Esophagus muscularis mucosa (tissue), 4 donors: Measurements from ENCODE around the gene PPEF1. TPM values are rescaled to one million over a fixed set of nuclear protein-coding genes. Genes with fewer than 3 reads are reported as not detected.

Experiments
- DNase-seq: peaks from one replicate; pipeline ENCODE4 v3.0.0-alpha.2; 2017; ENCODE audit errors: extremely low spot score
- H3K27ac ChIP-seq, 4 donors: fragments of 200-600 bp; sonication (generic); replicated peaks in 1 of 4; 1 replicate in 3 of 4; 2 replicates in 1 of 4; pipeline ENCODE4 v1.5.1; 2016 to 2019; ENCODE audit warnings: mild to moderate bottlenecking in 1 of 4
- H3K27me3 ChIP-seq, 4 donors: fragments of 200-600 bp; sonication (generic); one replicate each; pipeline versions ENCODE4 v1.5.1 to v1.6.0; 2016 to 2019
- H3K36me3 ChIP-seq, 4 donors: fragments of 200-600 bp; sonication (generic); one replicate each; pipeline ENCODE4 v1.5.1; 2016 to 2019
- H3K4me1 ChIP-seq, 4 donors: fragments of 200-600 bp; sonication (generic); one replicate each; pipeline ENCODE4 v1.5.1; 2016 to 2019
- H3K4me3 ChIP-seq, 4 donors: fragments of 200-600 bp; sonication (generic); 1 replicate in 2 of 4; 2 replicates in 2 of 4; pipeline ENCODE4 v1.5.1; 2016 to 2019; ENCODE audit warnings: mild to moderate bottlenecking in 4 of 4, moderate library complexity in 1 of 4
- H3K9me3 ChIP-seq, 4 donors: fragments of 200-600 bp; sonication (generic); 1 replicate in 3 of 4; 2 replicates in 1 of 4; pipeline ENCODE4 v1.5.1; 2016 to 2019
- CTCF ChIP-seq, 3 experiments: fragments of 200-600 bp in 2 of 3; fragments of 450-650 bp in 1 of 3; sonication (generic) in 2 of 3; IDR thresholded peaks; one replicate each; pipeline ENCODE4 v1.5.1; 2017 to 2019; ENCODE audit warnings: antibody characterized with exemption in 3 of 3, mild to moderate bottlenecking in 2 of 3, moderate library complexity in 1 of 3
- EP300 ChIP-seq: sonication (generic); formaldehyde crosslinking; IDR thresholded peaks from one replicate; pipeline ENCODE4 v1.6.1; 2017; ENCODE audit warnings: antibody characterized with exemption
- POLR2A ChIP-seq: fragments of 450-650 bp; IDR thresholded peaks from one replicate; pipeline ENCODE4 v1.6.1; 2017; ENCODE audit warnings: antibody characterized with exemption, moderate library complexity, mild to moderate bottlenecking, low read depth
- POLR2AphosphoS5 ChIP-seq, 2 donors: sonication (generic); formaldehyde crosslinking; IDR thresholded peaks; one replicate each; pipeline ENCODE4 v1.6.1; 2017; ENCODE audit warnings: antibody characterized with exemption in 2 of 2
- WGBS: methylation state at CpG from one replicate; pipeline ENCODE4 v1.1.5; 2018; 5-methylcytosine and 5-hydroxymethylcytosine counted together
- intact Hi-C: fragments of 100-400 bp; cut with DNase I; formaldehyde crosslinking; loops from one replicate; pipeline ENCODE4 v1.15.1; 2023
- total RNA-seq, 4 donors: library from RNA; depleted of rRNA; stranded (reverse); fragments of >200 nt; gene quantifications; one replicate each; pipeline versions ENCODE4 v1.1.0 to v1.2.1, GENCODE V29; 2016

Gene PPEF1
- total RNA-seq, 4 donors from 2014 or later, result 0.29 to 1.7 (median 0.54) TPM

GRCh38 chrX:18797141-18797540 lies 89.7 kb downstream of the PPEF1 start:
- no peak for DNase-seq
- Histone ChIP-seq H3K9me3 (no peaks in the 10 kb centered on the region), H3K27ac (no peak overlapping the region), H3K4me1 (no peaks in the 10 kb centered on the region), H3K36me3 (no peaks in the 10 kb centered on the region), H3K27me3 (no peaks in the 10 kb centered on the region), H3K4me3 (no peak overlapping the region)
- TF ChIP-seq POLR2A, result no peak
- no peak for TF ChIP-seq POLR2AphosphoS5 (IDR thresholded peaks at IDR 0.05)
- TF ChIP-seq CTCF (IDR thresholded peaks at IDR 0.05), result no peak
- no peak for TF ChIP-seq EP300
- WGBS, result 67% methylated on average over 2 of the region's 2 CpGs
- intact Hi-C loops, result no loop called here

- Histone ChIP-seq H3K36me3 (no peaks in the 10 kb centered on the region), H3K9me3 (no peaks in the 10 kb centered on the region), H3K4me3 (no peak overlapping the region), H3K4me1 (no peaks in the 10 kb centered on the region), H3K27ac (no peak overlapping the region), H3K27me3 (no peaks in the 10 kb centered on the region)
- DNase-seq, result no peak
- intact Hi-C loops, result no loop called here
- 71% methylated on average over 2 of the region's 2 CpGs for WGBS
- TF ChIP-seq POLR2A (no peak), CTCF (IDR thresholded peaks at IDR 0.05) (no peak), POLR2AphosphoS5 (IDR thresholded peaks at IDR 0.05) (no peak), EP300 (no peak)
Measured at GRCh38 chrX:18799911-18800310, 92.5 kb downstream of the PPEF1 start.

- H3K27ac ChIP-seq, result no peak overlapping the region
- no peaks in the 10 kb centered on the region for H3K4me1 ChIP-seq
- no peak for DNase-seq
- no peaks in the 10 kb centered on the region for H3K36me3 ChIP-seq
- intact Hi-C loops, result no loop called here
- no peaks in the 10 kb centered on the region for H3K9me3 ChIP-seq
- H3K4me3 ChIP-seq, result no peak overlapping the region
- no peaks in the 10 kb centered on the region for H3K27me3 ChIP-seq
- TF ChIP-seq POLR2AphosphoS5 (IDR thresholded peaks at IDR 0.05), result no peak
- TF ChIP-seq CTCF (IDR thresholded peaks at IDR 0.05), result no peak
- TF ChIP-seq POLR2A, result no peak
- TF ChIP-seq EP300, result no peak
Measured at GRCh38 chrX:18809641-18810040, 102.2 kb downstream of the PPEF1 start.

- Histone ChIP-seq H3K4me3 (no peak overlapping the region), H3K27ac (no peak overlapping the region), H3K9me3 (no peaks in the 10 kb centered on the region), H3K27me3 (no peaks in the 10 kb centered on the region), H3K4me1 (no peaks in the 10 kb centered on the region), H3K36me3 (no peaks in the 10 kb centered on the region)
- 58% methylated on average over 2 of the region's 2 CpGs for WGBS
- no peak for DNase-seq
- intact Hi-C loops, result no loop called here
- TF ChIP-seq EP300, result no peak
- no peak for TF ChIP-seq POLR2AphosphoS5 (IDR thresholded peaks at IDR 0.05)
- TF ChIP-seq CTCF (IDR thresholded peaks at IDR 0.05), result no peak
Measured at GRCh38 chrX:18810416-18810815, 103.0 kb downstream of the PPEF1 start.

GRCh38 chrX:18825375-18825774 lies 117.9 kb downstream of the PPEF1 start:
- H3K36me3 ChIP-seq, result no peaks in the 10 kb centered on the region
- no peak overlapping the region for H3K27ac ChIP-seq
- intact Hi-C loops, result no loop called here
- H3K9me3 ChIP-seq, result no peaks in the 10 kb centered on the region
- H3K4me3 ChIP-seq, result no peak overlapping the region
- no peaks in the 10 kb centered on the region for H3K4me1 ChIP-seq
- no peak for TF ChIP-seq POLR2A
- no peaks in the 10 kb centered on the region for H3K27me3 ChIP-seq
- 65% methylated on average over 2 of the region's 2 CpGs for WGBS
- no peak for DNase-seq
